HEK293 (cell line): ENCODE measurements around the gene ENKD1.

ENCODE experiments used
- CTCF ChIP-seq: fragments of 450-650 bp; formaldehyde crosslinking; IDR thresholded peaks from 2 replicates; pipeline ENCODE4 v1.5.1; 2016; ENCODE audit warnings: missing biosample characterization, missing genetic modification characterization
- KLF8 ChIP-seq: fragments of 450-650 bp; formaldehyde crosslinking; IDR thresholded peaks from 2 replicates; pipeline ENCODE4 v1.5.1; 2016; ENCODE audit warnings: missing biosample characterization, missing genetic modification characterization
- OVOL3 ChIP-seq: fragments of 450-650 bp; formaldehyde crosslinking; IDR thresholded peaks from 2 replicates; pipeline ENCODE4 v1.5.1; 2016; ENCODE audit warnings: missing biosample characterization, missing genetic modification characterization
- RBAK ChIP-seq: fragments of 450-650 bp; formaldehyde crosslinking; IDR thresholded peaks from 2 replicates; pipeline ENCODE4 v1.5.1; 2016; ENCODE audit warnings: missing biosample characterization, missing genetic modification characterization
- ZBTB21 ChIP-seq: fragments of 450-650 bp; formaldehyde crosslinking; IDR thresholded peaks from 2 replicates; pipeline ENCODE4 v1.5.1; 2017; ENCODE audit warnings: missing biosample characterization, missing genetic modification characterization
- ZNF121 ChIP-seq: fragments of 450-650 bp; formaldehyde crosslinking; IDR thresholded peaks from 2 replicates; pipeline ENCODE4 v1.5.1; 2016; ENCODE audit warnings: missing biosample characterization, missing genetic modification characterization
- ZNF280C ChIP-seq: fragments of 450-650 bp; formaldehyde crosslinking; IDR thresholded peaks from 2 replicates; pipeline ENCODE4 v1.5.1; 2016; ENCODE audit warnings: missing biosample characterization, missing genetic modification characterization
- ZNF335 ChIP-seq: fragments of 450-650 bp; formaldehyde crosslinking; conservative IDR thresholded peaks from 2 replicates; pipeline ENCODE4 v1.5.1; 2016; ENCODE audit warnings: missing biosample characterization, missing genetic modification characterization
- ZNF529 ChIP-seq: fragments of 450-650 bp; formaldehyde crosslinking; IDR thresholded peaks from 2 replicates; pipeline ENCODE4 v1.5.1; 2017; ENCODE audit warnings: missing genetic modification characterization, missing biosample characterization; ENCODE audit not compliant: insufficient replicate concordance
- ZNF692 ChIP-seq: fragments of 450-650 bp; formaldehyde crosslinking; IDR thresholded peaks from 2 replicates; pipeline ENCODE4 v1.5.1; 2016; ENCODE audit warnings: missing biosample characterization, missing genetic modification characterization
- ZNF785 ChIP-seq: fragments of 450-650 bp; formaldehyde crosslinking; IDR thresholded peaks from 2 replicates; pipeline ENCODE4 v1.5.1; 2016; ENCODE audit warnings: missing biosample characterization, missing genetic modification characterization
- ZSCAN16 ChIP-seq: fragments of 450-650 bp; formaldehyde crosslinking; IDR thresholded peaks from 2 replicates; pipeline ENCODE4 v1.5.1; 2016; ENCODE audit warnings: missing biosample characterization, missing genetic modification characterization
- ZSCAN5A ChIP-seq: fragments of 450-650 bp; formaldehyde crosslinking; IDR thresholded peaks from 2 replicates; pipeline ENCODE4 v1.5.1; 2016; ENCODE audit warnings: missing biosample characterization, missing genetic modification characterization

GRCh38 chr16:67664258-67664657, 2.3 kb downstream of the ENKD1 start:
- no peak for TF ChIP-seq CTCF
- TF ChIP-seq ZNF692 (tag by site-specific recombination): no peak
- no peak for TF ChIP-seq ZNF529 (tag by site-specific recombination)
- no peak for TF ChIP-seq ZNF280C
- TF ChIP-seq ZNF121 (tag by site-specific recombination): no peak
- no peak for TF ChIP-seq ZNF785 (tag by site-specific recombination)
- no peak for TF ChIP-seq ZSCAN5A (tag by site-specific recombination)
- no peak for TF ChIP-seq ZNF335 (tag by site-specific recombination)
- no peak for TF ChIP-seq KLF8 (tag by site-specific recombination)
- no peak for TF ChIP-seq OVOL3
- no peak for TF ChIP-seq RBAK
- TF ChIP-seq ZSCAN16 (tag by site-specific recombination): no peak
- TF ChIP-seq ZBTB21 (tag by site-specific recombination): no peak
